NCI-H1417 (cell line): ENCODE measurements around the gene PRKCG.
A peak's percentile ranks its signal among the peaks of the same experiment; 100 is the strongest.

Source experiments
- DNase-seq, 3 experiments: peaks; one replicate each; lab custom pipeline; 2025; lab: John Stamatoyannopoulos, UW

PRKCG gene

GRCh38 chr19:53898636-53899341 is 16.8 kb downstream of the PRKCG start:
- DNase-seq, result no peak

- no peak for DNase-seq
Measured at GRCh38 chr19:53900191-53900860, 18.3 kb downstream of the PRKCG start.

- DNase-seq, result no peak
Measured at GRCh38 chr19:53903055-53903680, 21.2 kb downstream of the PRKCG start.

- DNase-seq, result no peak
Measured at GRCh38 chr19:53904909-53905308, 22.9 kb downstream of the PRKCG start.

GRCh38 chr19:53905787-53906186 is 23.8 kb downstream of the PRKCG start:
- DNase-seq, result no peak

GRCh38 chr19:53906211-53907192 is 24.5 kb downstream of the PRKCG start:
- no peak for DNase-seq

- no peak for DNase-seq
Measured at GRCh38 chr19:53907193-53907581, 25.2 kb downstream of the PRKCG start.

- DNase-seq, result no peak
Measured at GRCh38 chr19:53907690-53908089, 25.7 kb downstream of the PRKCG start.

GRCh38 chr19:53908106-53908934 is 26.3 kb downstream of the PRKCG start:
- peak in 1 of 3 experiments; percentile 14 for DNase-seq

- DNase-seq, result no peak
Measured at GRCh38 chr19:53908935-53909415, 27.0 kb downstream of the PRKCG start, which contains the start of gene CACNG7. TSS of gene CACNG7 (plus strand) at chr19:53909278. CDS start at chr19:53912832, 3,554 bp downstream.

- no peak for DNase-seq
Measured at GRCh38 chr19:53909471-53910169, 27.6 kb downstream of the PRKCG start.

GRCh38 chr19:53910170-53910518 is 28.1 kb downstream of the PRKCG start:
- DNase-seq, result no peak

GRCh38 chr19:53912653-53913052 is 30.7 kb downstream of the PRKCG start:
- no peak for DNase-seq

GRCh38 chr19:53915000-53915399 is 33.0 kb downstream of the PRKCG start:
- no peak for DNase-seq

GRCh38 chr19:53916004-53916403 is 34.0 kb downstream of the PRKCG start:
- DNase-seq, result no peak

GRCh38 chr19:53917356-53917755 is 35.4 kb downstream of the PRKCG start:
- no peak for DNase-seq

- no peak for DNase-seq
Measured at GRCh38 chr19:53927739-53928138, 45.7 kb downstream of the PRKCG start.

- DNase-seq, result peak in 1 of 3 experiments; percentile 21
Measured at GRCh38 chr19:53936029-53936428, 54.0 kb downstream of the PRKCG start.

- DNase-seq, result no peak
Measured at GRCh38 chr19:53942001-53942786, 60.2 kb downstream of the PRKCG start.
